ENCODE measurements around the gene MT1HL1. TPM values are rescaled to one million over a fixed set of nuclear protein-coding genes. Genes with fewer than 3 reads are reported as not detected.

Gene MT1HL1
- total and polyA plus RNA-seq, 2 experiments from 2014 or later: not detected

GRCh38 chr1:236990052-236990445 is 14.2 kb downstream of the MT1HL1 start:
- Histone ChIP-seq H3K4me3 (no peak overlapping the region), H3K79me2 (no peaks in the 10 kb centered on the region), H2AFZ (no peak overlapping the region), H3K36me3 (replicated peaks; ENCODE audit: insufficient read depth, low read depth) (no peaks in the 10 kb centered on the region), H3K4me2 (no peak overlapping the region), H3K4me1 (ENCODE audit: insufficient read depth) (no peaks in the 10 kb centered on the region), H3K9me2 (replicated peaks; ENCODE audit: insufficient read depth) (no peaks in the 10 kb centered on the region), H4K20me1 (ENCODE audit: insufficient read depth, poor library complexity, severe bottlenecking) (no peaks in the 10 kb centered on the region), H3K9me3 (ENCODE audit: low read depth) (no peaks in the 10 kb centered on the region), H3K27ac (no peak overlapping the region), H3K27me3 (no peaks in the 10 kb centered on the region)
- TF ChIP-seq, protein P1, sequence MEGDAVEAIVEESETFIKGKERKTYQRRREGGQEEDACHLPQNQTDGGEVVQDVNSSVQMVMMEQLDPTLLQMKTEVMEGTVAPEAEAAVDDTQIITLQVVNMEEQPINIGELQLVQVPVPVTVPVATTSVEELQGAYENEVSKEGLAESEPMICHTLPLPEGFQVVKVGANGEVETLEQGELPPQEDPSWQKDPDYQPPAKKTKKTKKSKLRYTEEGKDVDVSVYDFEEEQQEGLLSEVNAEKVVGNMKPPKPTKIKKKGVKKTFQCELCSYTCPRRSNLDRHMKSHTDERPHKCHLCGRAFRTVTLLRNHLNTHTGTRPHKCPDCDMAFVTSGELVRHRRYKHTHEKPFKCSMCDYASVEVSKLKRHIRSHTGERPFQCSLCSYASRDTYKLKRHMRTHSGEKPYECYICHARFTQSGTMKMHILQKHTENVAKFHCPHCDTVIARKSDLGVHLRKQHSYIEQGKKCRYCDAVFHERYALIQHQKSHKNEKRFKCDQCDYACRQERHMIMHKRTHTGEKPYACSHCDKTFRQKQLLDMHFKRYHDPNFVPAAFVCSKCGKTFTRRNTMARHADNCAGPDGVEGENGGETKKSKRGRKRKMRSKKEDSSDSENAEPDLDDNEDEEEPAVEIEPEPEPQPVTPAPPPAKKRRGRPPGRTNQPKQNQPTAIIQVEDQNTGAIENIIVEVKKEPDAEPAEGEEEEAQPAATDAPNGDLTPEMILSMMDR (IDR thresholded peaks at IDR 0.05; ENCODE audit: poor library complexity): no peak
- no peak for TF ChIP-seq EZH2 (IDR thresholded peaks at IDR 0.05; ENCODE audit: borderline replicate concordance)
- TF ChIP-seq EZH2phosphoT487 (IDR thresholded peaks at IDR 0.05; ENCODE audit: low read depth, severe bottlenecking, unreplicated experiment): no peak
- WGBS (ENCODE audit: low lambda C conversion rate, missing lambda C conversion rate): 38% methylated on average over 1 of the region's 1 CpG
- no peak for DNase-seq (ENCODE audit: low spot score)

DNA sequence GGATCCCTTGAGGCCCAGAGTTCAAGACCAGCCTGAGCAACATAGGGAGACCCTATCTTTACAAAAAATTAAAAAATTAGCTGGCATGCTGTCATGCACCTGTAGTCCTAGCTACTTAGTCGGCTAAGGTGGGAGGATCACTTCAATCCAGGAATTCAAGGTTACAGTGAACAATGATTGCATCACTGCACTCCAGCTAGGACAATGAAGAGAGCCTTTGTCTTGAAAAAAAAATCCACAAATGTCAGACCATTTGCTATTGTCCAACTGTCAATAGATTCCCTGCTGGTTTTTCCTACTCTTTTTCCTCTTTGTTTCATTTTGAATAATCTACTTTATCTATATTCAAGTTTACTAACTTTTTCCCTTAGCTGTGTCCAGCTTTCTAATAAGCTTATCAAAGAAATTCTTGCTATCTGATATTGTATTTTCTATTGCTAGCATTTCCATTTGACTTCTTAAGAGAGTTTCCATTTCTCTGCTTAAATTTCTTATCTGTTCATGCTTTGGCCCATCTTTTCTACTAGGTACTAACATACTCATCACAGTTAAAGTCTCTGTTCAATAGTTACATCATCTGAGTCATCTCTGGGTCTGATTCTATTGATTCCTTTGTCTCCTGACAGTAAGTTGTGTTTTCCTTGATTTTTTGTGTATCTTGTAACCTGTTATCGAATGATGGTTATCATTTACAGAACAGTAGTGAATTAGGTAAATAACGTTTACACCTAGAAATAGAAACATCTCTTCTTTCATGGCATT is 14.8 kb downstream of the MT1HL1 start:
- Histone ChIP-seq H4K20me1 (ENCODE audit: insufficient read depth, poor library complexity, severe bottlenecking) (no peaks in the 10 kb centered on the region), H3K36me3 (replicated peaks; ENCODE audit: insufficient read depth, low read depth) (no peaks in the 10 kb centered on the region), H3K27me3 (no peaks in the 10 kb centered on the region), H2AFZ (no peak overlapping the region), H3K4me1 (ENCODE audit: insufficient read depth) (no peaks in the 10 kb centered on the region), H3K27ac (no peak overlapping the region), H3K9me3 (ENCODE audit: low read depth) (no peaks in the 10 kb centered on the region), H3K4me3 (no peak overlapping the region), H3K9me2 (replicated peaks; ENCODE audit: insufficient read depth) (no peaks in the 10 kb centered on the region), H3K79me2 (no peaks in the 10 kb centered on the region), H3K4me2 (no peak overlapping the region)
- DNase-seq (ENCODE audit: low spot score): no peak
- TF ChIP-seq EZH2phosphoT487 (IDR thresholded peaks at IDR 0.05; ENCODE audit: low read depth, severe bottlenecking, unreplicated experiment) (no peak), EZH2 (IDR thresholded peaks at IDR 0.05; ENCODE audit: borderline replicate concordance) (no peak)
- TF ChIP-seq, protein P1 (IDR thresholded peaks at IDR 0.05; ENCODE audit: poor library complexity): no peak
- 96% methylated on average over 3 of the region's 3 CpGs for WGBS (ENCODE audit: low lambda C conversion rate, missing lambda C conversion rate)

- no peaks in the 10 kb centered on the region for H3K36me3 ChIP-seq (replicated peaks; ENCODE audit: insufficient read depth, low read depth)
- H2AFZ ChIP-seq: no peak overlapping the region
- H3K9me2 ChIP-seq (replicated peaks; ENCODE audit: insufficient read depth): no peaks in the 10 kb centered on the region
- H3K4me2 ChIP-seq: no peak overlapping the region
- H3K4me3 ChIP-seq: no peak overlapping the region
- H3K9me3 ChIP-seq (ENCODE audit: low read depth): no peaks in the 10 kb centered on the region
- no peaks in the 10 kb centered on the region for H4K20me1 ChIP-seq (ENCODE audit: insufficient read depth, poor library complexity, severe bottlenecking)
- H3K4me1 ChIP-seq (ENCODE audit: insufficient read depth): no peaks in the 10 kb centered on the region
- no peak overlapping the region for H3K27ac ChIP-seq
- TF ChIP-seq, protein P1 (IDR thresholded peaks at IDR 0.05; ENCODE audit: poor library complexity): no peak
- TF ChIP-seq EZH2phosphoT487 (IDR thresholded peaks at IDR 0.05; ENCODE audit: low read depth, severe bottlenecking, unreplicated experiment) (no peak), EZH2 (IDR thresholded peaks at IDR 0.05; ENCODE audit: borderline replicate concordance) (no peak)
- H3K79me2 ChIP-seq: no peaks in the 10 kb centered on the region
- no peak for DNase-seq (ENCODE audit: low spot score)
- no peaks in the 10 kb centered on the region for H3K27me3 ChIP-seq
These were observed 20.4 kb downstream of the MT1HL1 start for GRCh38 chr1:236983818-236984217.
